Measurements from ENCODE around the gene SH2D1A. TPM values are rescaled to one million over a fixed set of nuclear protein-coding genes. Genes with fewer than 3 reads are reported as not detected.

SH2D1A gene
- total RNA-seq, 2 experiments from 2014 or later, result 67.1 to 67.6 TPM

Other genes with a start within 250 kb of the SH2D1A start
- under 1 TPM in 1 of 2 experiments, not detected in 1; 0.22 TPM for gene TEX13D, start 13.9 kb upstream of the SH2D1A start, total RNA-seq